Trophoblast cell (in vitro differentiated cells and primary cell): Measurements from ENCODE around the gene ACOT7.

Source experiments
- DNase-seq, 2 donors: peaks; one replicate each; pipeline ENCODE4 v3.0.0-alpha.2; 2016
- H2AFZ ChIP-seq: 2 replicates; pipeline ENCODE4 v1.6.1; 2013; ENCODE audit warnings: low read length, moderate library complexity, mild to moderate bottlenecking; ENCODE audit not compliant: insufficient read depth, poor library complexity
- H2AK5ac ChIP-seq: 2 replicates; pipeline ENCODE4 v1.6.1; 2013; ENCODE audit warnings: mild to moderate bottlenecking, low read length
- H2BK120ac ChIP-seq: 2 replicates; pipeline ENCODE4 v1.6.1; 2013; ENCODE audit warnings: low read length, mild to moderate bottlenecking, moderate library complexity; ENCODE audit not compliant: insufficient read depth, poor library complexity
- H2BK12ac ChIP-seq: 2 replicates; pipeline ENCODE4 v1.6.1; 2013; ENCODE audit warnings: mild to moderate bottlenecking, low read length, moderate library complexity
- H2BK5ac ChIP-seq: 2 replicates; pipeline ENCODE4 v1.6.1; 2013; ENCODE audit warnings: low read length, low read depth, moderate library complexity, mild to moderate bottlenecking; ENCODE audit not compliant: poor library complexity
- H3K14ac ChIP-seq: 2 replicates; pipeline ENCODE4 v1.6.1; 2013; ENCODE audit warnings: mild to moderate bottlenecking, low read length
- H3K18ac ChIP-seq: 2 replicates; pipeline ENCODE4 v1.6.1; 2013; ENCODE audit warnings: mild to moderate bottlenecking, low read length
- H3K23ac ChIP-seq: 2 replicates; pipeline ENCODE4 v1.6.1; 2013; ENCODE audit warnings: low read length
- H3K27ac ChIP-seq: 2 replicates; pipeline ENCODE4 v1.5.1; 2013; ENCODE audit warnings: low read depth, mild to moderate bottlenecking, inconsistent platforms, low read length, moderate library complexity
- H3K27me3 ChIP-seq: 2 replicates; pipeline ENCODE4 v1.6.1; 2013; ENCODE audit warnings: inconsistent platforms, mild to moderate bottlenecking, low read length, moderate library complexity; ENCODE audit not compliant: insufficient read depth
- H3K36me3 ChIP-seq, 2 experiments: 1 replicate in 1 of 2; 2 replicates in 1 of 2; pipeline ENCODE4 v1.6.1; 2013; ENCODE audit warnings: low read length in 2 of 2, mild to moderate bottlenecking in 2 of 2, moderate library complexity in 1 of 2; ENCODE audit not compliant: insufficient read depth in 2 of 2, control insufficient read depth in 1 of 2
- H3K4ac ChIP-seq: 2 replicates; pipeline ENCODE4 v1.6.1; 2013; ENCODE audit warnings: low read depth, mild to moderate bottlenecking, low read length, moderate library complexity
- H3K4me1 ChIP-seq, 2 experiments: 1 replicate in 1 of 2; 2 replicates in 1 of 2; pipeline ENCODE4 v1.6.1; 2013; ENCODE audit warnings: low read length in 2 of 2, mild to moderate bottlenecking in 2 of 2, moderate library complexity in 1 of 2; ENCODE audit not compliant: insufficient read depth in 2 of 2, control insufficient read depth in 1 of 2
- H3K4me2 ChIP-seq: 2 replicates; pipeline ENCODE4 v1.6.1; 2013; ENCODE audit warnings: inconsistent platforms, mild to moderate bottlenecking, low read length, moderate library complexity
- H3K4me3 ChIP-seq: 2 replicates; pipeline ENCODE4 v1.5.1; 2013; ENCODE audit warnings: mild to moderate bottlenecking, low read depth, low read length, inconsistent platforms
- H3K79me1 ChIP-seq: one replicate; pipeline ENCODE4 v1.6.1; 2013; ENCODE audit warnings: low read length
- H3K79me2 ChIP-seq: 2 replicates; pipeline ENCODE4 v1.6.1; 2013; ENCODE audit warnings: low read length, mild to moderate bottlenecking; ENCODE audit not compliant: control insufficient read depth, insufficient read depth, poor library complexity
- H3K9ac ChIP-seq: 2 replicates; pipeline ENCODE4 v1.6.1; 2013; ENCODE audit warnings: mild to moderate bottlenecking, low read length
- H3K9me3 ChIP-seq: 2 replicates; pipeline ENCODE4 v1.6.1; 2013; ENCODE audit warnings: low read depth, mild to moderate bottlenecking, control low read depth, inconsistent platforms, low read length; ENCODE audit not compliant: insufficient read depth
- H4K12ac ChIP-seq: 2 replicates; pipeline ENCODE4 v1.6.1; 2013; ENCODE audit warnings: low read depth, mild to moderate bottlenecking, low read length, moderate library complexity
- H4K8ac ChIP-seq: 2 replicates; pipeline ENCODE4 v1.6.1; 2013; ENCODE audit warnings: low read depth, mild to moderate bottlenecking, low read length, moderate library complexity
- H4K91ac ChIP-seq: one replicate; pipeline ENCODE4 v1.6.1; 2013; ENCODE audit warnings: low read depth, mild to moderate bottlenecking, low read length, moderate library complexity
- WGBS: extraction: QIAGEN DNeasy Blood & Tissue Kit; methylation state at CpG from one replicate; pipeline ENCODE4 v1.1.7; 2013; ENCODE audit warnings: missing lambda C conversion rate; ENCODE audit not compliant: insufficient read length, insufficient coverage; ENCODE audit errors: extremely low coverage; 5-methylcytosine and 5-hydroxymethylcytosine counted together

ACOT7 gene

GRCh38 chr1:6338695-6339094, 54.9 kb downstream of the ACOT7 start:
- Histone ChIP-seq H4K8ac (no peak overlapping the region), H4K12ac (no peak overlapping the region), H3K4me1 (no peaks in the 10 kb centered on the region), H2BK120ac (no peak overlapping the region), H3K4me2 (no peak overlapping the region), H3K4me3 (no peak overlapping the region), H2AK5ac (no peak overlapping the region), H3K27me3 (no peaks in the 10 kb centered on the region), H3K79me1 (no peaks in the 10 kb centered on the region), H3K23ac (no peak overlapping the region), H3K4ac (no peak overlapping the region), H4K91ac (no peak overlapping the region), H3K9me3 (no peaks in the 10 kb centered on the region), H3K14ac (no peak overlapping the region), H2BK5ac (no peak overlapping the region), H3K9ac (no peak overlapping the region), H3K36me3 (peaks cover 0 to 3% of the 10 kb centered on the region in 2 experiments), H3K79me2 (no peaks in the 10 kb centered on the region), H3K27ac (no peak overlapping the region), H2BK12ac (no peak overlapping the region), H3K18ac (no peak overlapping the region), H2AFZ (no peak overlapping the region)
- no peak for DNase-seq
- no CpG with 5 or more reads among the region's 7 CpGs for WGBS

GRCh38 chr1:6336776-6337622, 56.6 kb downstream of the ACOT7 start:
- Histone ChIP-seq H4K12ac (no peak overlapping the region), H3K14ac (no peak overlapping the region), H4K8ac (no peak overlapping the region), H2AFZ (no peak overlapping the region), H2BK5ac (no peak overlapping the region), H3K9ac (no peak overlapping the region), H2BK12ac (no peak overlapping the region), H3K18ac (no peak overlapping the region), H3K23ac (no peak overlapping the region), H3K9me3 (no peaks in the 10 kb centered on the region), H3K79me1 (no peaks in the 10 kb centered on the region), H3K4me1 (no peaks in the 10 kb centered on the region), H3K4me3 (no peak overlapping the region), H3K36me3 (peaks cover 0 to 3% of the 10 kb centered on the region in 2 experiments), H2AK5ac (no peak overlapping the region), H3K27ac (no peak overlapping the region), H2BK120ac (no peak overlapping the region), H3K4ac (no peak overlapping the region), H3K4me2 (no peak overlapping the region), H3K79me2 (no peaks in the 10 kb centered on the region), H3K27me3 (no peaks in the 10 kb centered on the region), H4K91ac (no peak overlapping the region)
- no CpG with 5 or more reads among the region's 22 CpGs for WGBS
- no peak for DNase-seq

DNA sequence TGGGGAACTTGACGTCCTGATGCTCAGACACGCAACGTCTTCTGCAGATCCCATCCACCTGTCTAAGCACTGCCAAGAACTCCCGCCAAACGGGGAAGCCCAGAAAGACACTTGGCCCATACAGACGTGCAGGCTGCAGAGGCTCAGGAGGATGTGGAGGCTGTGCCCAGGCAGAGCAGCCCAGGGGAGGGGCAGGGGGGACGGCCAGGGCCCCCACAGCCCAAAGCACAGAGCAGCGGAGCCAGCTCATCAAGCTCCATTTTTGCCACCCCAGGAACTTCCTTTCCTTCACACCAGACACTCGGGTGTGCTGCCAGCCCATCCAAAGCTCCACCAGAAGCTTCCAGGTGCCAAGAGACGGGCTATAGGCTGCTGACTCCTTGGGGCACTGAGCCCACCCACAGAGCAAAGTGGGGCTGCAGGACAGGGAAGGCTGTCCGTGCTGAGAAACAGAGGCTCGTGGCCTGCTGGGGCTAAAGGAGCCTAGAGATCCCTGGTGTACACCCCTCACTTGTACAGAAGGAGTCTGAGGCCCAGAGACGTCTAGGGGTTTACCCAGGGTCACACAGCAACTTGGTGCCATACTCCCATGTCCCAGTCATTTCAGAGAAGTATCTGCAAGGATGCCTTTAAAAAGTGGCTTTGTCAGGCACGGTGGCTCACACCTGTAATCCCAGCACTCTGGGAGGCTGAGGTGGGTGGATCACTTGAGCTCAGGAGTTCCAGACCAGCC, 59.1 kb downstream of the ACOT7 start:
- Histone ChIP-seq H3K4me3 (no peak overlapping the region), H2AFZ (no peak overlapping the region), H3K36me3 (peaks cover 1 to 3% of the 10 kb centered on the region in 2 experiments), H4K91ac (no peak overlapping the region), H3K23ac (no peak overlapping the region), H3K27ac (no peak overlapping the region), H3K9ac (no peak overlapping the region), H2BK5ac (no peak overlapping the region), H3K14ac (no peak overlapping the region), H3K4me2 (no peak overlapping the region), H3K18ac (no peak overlapping the region), H3K79me2 (no peaks in the 10 kb centered on the region), H2AK5ac (no peak overlapping the region), H3K4me1 (no peaks in the 10 kb centered on the region), H2BK12ac (no peak overlapping the region), H3K27me3 (no peaks in the 10 kb centered on the region), H2BK120ac (no peak overlapping the region), H4K8ac (no peak overlapping the region), H3K79me1 (no peaks in the 10 kb centered on the region), H3K9me3 (no peaks in the 10 kb centered on the region), H4K12ac (no peak overlapping the region), H3K4ac (no peak overlapping the region)
- WGBS: no CpG with 5 or more reads among the region's 14 CpGs
- no peak for DNase-seq

DNA sequence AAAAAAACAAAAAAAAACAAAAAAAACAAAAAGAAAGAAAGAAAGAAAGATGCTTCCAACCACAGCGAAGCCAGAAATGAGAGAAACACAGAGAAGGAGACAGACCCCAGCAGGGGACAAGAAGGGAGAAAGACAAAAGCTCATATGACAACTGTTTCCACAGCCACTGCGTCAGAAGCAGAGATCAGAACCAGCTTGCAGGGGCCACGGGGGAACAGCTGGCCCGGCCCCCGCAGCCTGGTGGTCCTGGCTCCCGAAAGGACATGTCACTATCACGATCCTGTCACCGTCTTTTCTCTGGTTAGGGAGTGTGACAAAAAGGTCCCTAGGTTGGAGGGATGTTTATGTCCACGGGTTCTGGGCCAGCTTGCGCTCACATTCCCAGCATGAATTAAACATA, 60.7 kb downstream of the ACOT7 start:
- Histone ChIP-seq H2BK5ac (no peak overlapping the region), H4K91ac (no peak overlapping the region), H3K36me3 (peaks cover 0 to 1% of the 10 kb centered on the region in 2 experiments), H2BK12ac (no peak overlapping the region), H3K4me1 (no peaks in the 10 kb centered on the region), H3K27ac (no peak overlapping the region), H3K79me1 (no peaks in the 10 kb centered on the region), H2AFZ (no peak overlapping the region), H2BK120ac (no peak overlapping the region), H3K4me2 (no peak overlapping the region), H3K23ac (no peak overlapping the region), H3K18ac (no peak overlapping the region), H4K12ac (no peak overlapping the region), H3K9me3 (no peaks in the 10 kb centered on the region), H3K4ac (no peak overlapping the region), H3K27me3 (no peaks in the 10 kb centered on the region), H2AK5ac (no peak overlapping the region), H4K8ac (no peak overlapping the region), H3K9ac (no peak overlapping the region), H3K14ac (no peak overlapping the region), H3K4me3 (no peak overlapping the region), H3K79me2 (no peaks in the 10 kb centered on the region)
- no peak for DNase-seq
- no CpG with 5 or more reads among the region's 10 CpGs for WGBS
